ENCODE data around the gene CDH13.

CDH13 gene

DNA sequence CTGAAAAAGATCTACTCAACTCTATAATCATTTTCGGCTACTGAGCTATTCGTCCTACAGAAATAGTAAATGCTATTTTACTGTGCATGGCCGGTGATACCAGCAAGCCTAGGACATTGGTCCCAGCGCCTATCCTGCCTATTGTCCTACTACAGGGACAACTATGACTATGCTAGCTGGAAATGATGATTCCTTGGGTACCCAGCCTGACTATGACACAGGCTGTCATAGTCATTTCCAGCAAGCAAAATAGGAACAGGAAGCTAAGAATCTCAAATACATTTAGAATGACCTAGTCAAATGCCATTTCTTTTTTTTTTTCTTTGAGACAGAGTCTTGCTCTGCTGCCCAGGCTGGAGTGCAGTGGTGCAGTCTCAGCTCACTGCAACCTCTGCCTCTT, 1147.3 kb downstream of the CDH13 start:
- H2AFZ ChIP-seq (ENCODE audit: low read depth, low read length): no peak overlapping the region
- ATAC-seq (ENCODE audit: insufficient read depth, low read depth): no peak
- TF ChIP-seq, protein P1, sequence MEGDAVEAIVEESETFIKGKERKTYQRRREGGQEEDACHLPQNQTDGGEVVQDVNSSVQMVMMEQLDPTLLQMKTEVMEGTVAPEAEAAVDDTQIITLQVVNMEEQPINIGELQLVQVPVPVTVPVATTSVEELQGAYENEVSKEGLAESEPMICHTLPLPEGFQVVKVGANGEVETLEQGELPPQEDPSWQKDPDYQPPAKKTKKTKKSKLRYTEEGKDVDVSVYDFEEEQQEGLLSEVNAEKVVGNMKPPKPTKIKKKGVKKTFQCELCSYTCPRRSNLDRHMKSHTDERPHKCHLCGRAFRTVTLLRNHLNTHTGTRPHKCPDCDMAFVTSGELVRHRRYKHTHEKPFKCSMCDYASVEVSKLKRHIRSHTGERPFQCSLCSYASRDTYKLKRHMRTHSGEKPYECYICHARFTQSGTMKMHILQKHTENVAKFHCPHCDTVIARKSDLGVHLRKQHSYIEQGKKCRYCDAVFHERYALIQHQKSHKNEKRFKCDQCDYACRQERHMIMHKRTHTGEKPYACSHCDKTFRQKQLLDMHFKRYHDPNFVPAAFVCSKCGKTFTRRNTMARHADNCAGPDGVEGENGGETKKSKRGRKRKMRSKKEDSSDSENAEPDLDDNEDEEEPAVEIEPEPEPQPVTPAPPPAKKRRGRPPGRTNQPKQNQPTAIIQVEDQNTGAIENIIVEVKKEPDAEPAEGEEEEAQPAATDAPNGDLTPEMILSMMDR (IDR thresholded peaks at IDR 0.05; ENCODE audit: borderline replicate concordance, extremely low read depth, low read length, poor library complexity, severe bottlenecking): no peak
- no peak for TF ChIP-seq EZH2 (IDR thresholded peaks at IDR 0.05; ENCODE audit: borderline replicate concordance, low read depth, low read length, severe bottlenecking)

DNA sequence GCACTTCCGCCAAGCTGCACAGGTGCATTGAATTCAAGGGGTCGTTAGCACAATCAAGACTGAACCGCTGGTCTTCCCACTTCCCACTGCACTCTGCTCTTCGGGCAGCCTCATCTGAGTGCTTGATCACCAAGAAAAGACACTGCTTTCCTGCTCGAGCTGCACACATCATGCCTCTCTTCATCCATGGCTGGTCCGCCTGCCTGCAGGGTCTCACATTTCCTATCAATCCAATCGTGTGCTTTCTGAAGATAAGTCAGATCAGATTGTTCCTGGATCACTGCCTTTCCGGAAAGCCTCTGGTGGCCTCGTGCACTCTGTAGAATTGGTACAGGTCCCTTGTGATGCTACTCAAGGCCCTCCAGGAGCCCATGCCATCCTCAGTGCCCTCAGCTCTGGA, 1150.2 kb downstream of the CDH13 start:
- no peak overlapping the region for H3K4me3 ChIP-seq (ENCODE audit: low read depth in 1 of 2, low read length in 2 of 2)
- H4K20me1 ChIP-seq (ENCODE audit: insufficient read depth, low read length): no peaks in the 10 kb centered on the region
- DNase-seq: no peak
- no peak overlapping the region for H2AFZ ChIP-seq (ENCODE audit: low read depth, low read length)
- no peaks in the 10 kb centered on the region for H3K4me1 ChIP-seq (ENCODE audit: insufficient read depth, low read length)
- H3K4me2 ChIP-seq (ENCODE audit: insufficient read depth, low read length): no peak overlapping the region
- H3K9me3 ChIP-seq (ENCODE audit: insufficient read depth, low read length, severe bottlenecking): no peaks in the 10 kb centered on the region
- H3K27me3 ChIP-seq (ENCODE audit: insufficient read depth, low read length, poor library complexity): peaks cover 2% of the 10 kb centered on the region
- no peak for ATAC-seq (ENCODE audit: insufficient read depth, low read depth)
- no peaks in the 10 kb centered on the region for H3K79me2 ChIP-seq (ENCODE audit: insufficient read depth, low read length)
- no peak overlapping the region for H3K27ac ChIP-seq (ENCODE audit: low read length)
- TF ChIP-seq EZH2 (IDR thresholded peaks at IDR 0.05; ENCODE audit: borderline replicate concordance, low read depth, low read length, severe bottlenecking): no peak
- TF ChIP-seq, protein P1 (IDR thresholded peaks at IDR 0.05; ENCODE audit: borderline replicate concordance, extremely low read depth, low read length, poor library complexity, severe bottlenecking): no peak
- H3K9ac ChIP-seq (ENCODE audit: low read depth, low read length): no peak overlapping the region
- H3K36me3 ChIP-seq (ENCODE audit: insufficient read depth, low read length): no peaks in the 10 kb centered on the region

More for the DNA sequence above, 1147.3 kb downstream of the CDH13 start:
- no peaks in the 10 kb centered on the region for H3K4me1 ChIP-seq (ENCODE audit: insufficient read depth, low read length)
- H3K27ac ChIP-seq (ENCODE audit: low read length): no peak overlapping the region
- H3K4me2 ChIP-seq (ENCODE audit: insufficient read depth, low read length): no peak overlapping the region
- no peak overlapping the region for H3K9ac ChIP-seq (ENCODE audit: low read depth, low read length)
- peaks cover 2% of the 10 kb centered on the region for H3K27me3 ChIP-seq (ENCODE audit: insufficient read depth, low read length, poor library complexity)
- no peaks in the 10 kb centered on the region for H3K79me2 ChIP-seq (ENCODE audit: insufficient read depth, low read length)
- H3K4me3 ChIP-seq (ENCODE audit: low read depth in 1 of 2, low read length in 2 of 2): no peak overlapping the region
- H4K20me1 ChIP-seq (ENCODE audit: insufficient read depth, low read length): no peaks in the 10 kb centered on the region
- no peaks in the 10 kb centered on the region for H3K36me3 ChIP-seq (ENCODE audit: insufficient read depth, low read length)
- no peaks in the 10 kb centered on the region for H3K9me3 ChIP-seq (ENCODE audit: insufficient read depth, low read length, severe bottlenecking)
- DNase-seq: no peak

DNA sequence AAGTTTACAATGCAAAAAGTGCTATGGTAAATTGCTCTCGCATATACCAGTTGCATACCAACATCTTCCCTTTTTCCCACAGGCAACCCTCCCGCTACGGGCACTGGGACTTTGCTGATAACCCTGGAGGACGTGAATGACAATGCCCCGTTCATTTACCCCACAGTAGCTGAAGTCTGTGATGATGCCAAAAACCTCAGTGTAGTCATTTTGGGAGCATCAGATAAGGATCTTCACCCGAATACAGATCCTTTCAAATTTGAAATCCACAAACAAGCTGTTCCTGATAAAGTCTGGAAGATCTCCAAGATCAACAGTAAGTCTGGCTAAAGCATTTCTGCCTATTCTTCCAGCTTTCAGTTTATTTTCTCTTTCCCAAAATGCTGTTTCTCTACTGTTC, 1153.1 kb downstream of the CDH13 start:
- ATAC-seq (ENCODE audit: insufficient read depth, low read depth) (no peak), DNase-seq (no peak)
- H4K20me1 ChIP-seq (ENCODE audit: insufficient read depth, low read length): no peaks in the 10 kb centered on the region
- no peak overlapping the region for H2AFZ ChIP-seq (ENCODE audit: low read depth, low read length)
- H3K4me3 ChIP-seq (ENCODE audit: low read depth in 1 of 2, low read length in 2 of 2): no peak overlapping the region
- TF ChIP-seq, protein P1 (IDR thresholded peaks at IDR 0.05; ENCODE audit: borderline replicate concordance, extremely low read depth, low read length, poor library complexity, severe bottlenecking): no peak
- TF ChIP-seq EZH2 (IDR thresholded peaks at IDR 0.05; ENCODE audit: borderline replicate concordance, low read depth, low read length, severe bottlenecking): no peak
- no peaks in the 10 kb centered on the region for H3K36me3 ChIP-seq (ENCODE audit: insufficient read depth, low read length)
- H3K4me1 ChIP-seq (ENCODE audit: insufficient read depth, low read length): no peaks in the 10 kb centered on the region
- peaks cover 2% of the 10 kb centered on the region for H3K27me3 ChIP-seq (ENCODE audit: insufficient read depth, low read length, poor library complexity)
- no peaks in the 10 kb centered on the region for H3K9me3 ChIP-seq (ENCODE audit: insufficient read depth, low read length, severe bottlenecking)
- no peak overlapping the region for H3K27ac ChIP-seq (ENCODE audit: low read length)
- no peak overlapping the region for H3K9ac ChIP-seq (ENCODE audit: low read depth, low read length)
- H3K79me2 ChIP-seq (ENCODE audit: insufficient read depth, low read length): no peaks in the 10 kb centered on the region
- no peak overlapping the region for H3K4me2 ChIP-seq (ENCODE audit: insufficient read depth, low read length)

DNA sequence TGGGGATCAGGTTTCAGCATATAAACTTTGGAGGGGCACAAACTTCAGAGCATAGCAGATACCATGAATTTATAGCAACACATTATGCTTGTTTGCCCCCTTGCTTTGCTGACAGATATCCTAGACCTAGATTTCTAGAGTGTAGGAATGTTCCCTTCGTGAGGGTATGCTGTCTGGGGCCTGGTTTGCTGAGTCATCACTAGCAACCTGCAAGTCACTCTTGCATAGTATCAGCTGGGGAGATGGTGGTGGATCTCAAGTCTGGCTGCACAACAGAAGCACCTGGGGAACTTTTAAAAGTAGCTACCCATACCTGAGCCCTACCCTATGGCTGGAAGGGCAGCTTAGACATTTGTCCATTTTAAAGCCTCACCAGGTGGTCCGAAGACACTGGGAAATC, 1158.7 kb downstream of the CDH13 start:
- TF ChIP-seq, protein P1 (IDR thresholded peaks at IDR 0.05; ENCODE audit: borderline replicate concordance, extremely low read depth, low read length, poor library complexity, severe bottlenecking): no peak
- no peak for TF ChIP-seq EZH2 (IDR thresholded peaks at IDR 0.05; ENCODE audit: borderline replicate concordance, low read depth, low read length, severe bottlenecking)
- DNase-seq (no peak), ATAC-seq (ENCODE audit: insufficient read depth, low read depth) (no peak)
- H3K9ac ChIP-seq (ENCODE audit: low read depth, low read length): no peak overlapping the region
- no peaks in the 10 kb centered on the region for H3K36me3 ChIP-seq (ENCODE audit: insufficient read depth, low read length)
- no peaks in the 10 kb centered on the region for H3K4me1 ChIP-seq (ENCODE audit: insufficient read depth, low read length)
- H3K79me2 ChIP-seq (ENCODE audit: insufficient read depth, low read length): no peaks in the 10 kb centered on the region
- no peaks in the 10 kb centered on the region for H3K9me3 ChIP-seq (ENCODE audit: insufficient read depth, low read length, severe bottlenecking)
- no peak overlapping the region for H3K4me2 ChIP-seq (ENCODE audit: insufficient read depth, low read length)
- no peaks in the 10 kb centered on the region for H4K20me1 ChIP-seq (ENCODE audit: insufficient read depth, low read length)
- no peak overlapping the region for H3K27ac ChIP-seq (ENCODE audit: low read length)
- H3K27me3 ChIP-seq (ENCODE audit: insufficient read depth, low read length, poor library complexity): peaks cover 6% of the 10 kb centered on the region
- H3K4me3 ChIP-seq (ENCODE audit: low read depth in 1 of 2, low read length in 2 of 2): no peak overlapping the region
- no peak overlapping the region for H2AFZ ChIP-seq (ENCODE audit: low read depth, low read length)
